CD4-positive, alpha-beta T cell treated with Interleukin-6 for 4 hours (primary cell): ENCODE measurements around the gene POMGNT1.

Experiments used
- DNase-seq: peaks from one replicate; pipeline ENCODE4 v3.0.0-alpha.2; 2020; ENCODE audit warnings: mixed read lengths

Gene POMGNT1

DNA sequence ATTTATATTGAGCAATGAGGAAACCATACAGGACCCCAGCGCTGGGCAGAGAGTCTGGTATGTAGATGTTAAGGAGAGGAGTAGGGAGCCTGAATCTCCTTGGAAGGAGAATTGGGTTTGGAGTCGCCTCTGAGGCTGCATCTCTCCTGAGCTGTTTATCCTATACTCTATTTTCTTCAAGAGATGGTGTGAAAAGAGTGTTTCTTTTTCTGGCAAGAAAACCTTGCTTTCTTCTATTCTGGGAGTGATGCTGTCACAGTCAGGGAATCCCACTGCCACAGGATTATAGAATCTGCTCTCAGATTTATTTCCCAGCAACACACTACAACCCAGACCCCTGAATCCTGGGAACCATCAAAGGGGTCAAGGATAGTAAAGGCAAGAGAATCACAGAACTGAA is 8.2 kb upstream of the POMGNT1 start:
- no peak for DNase-seq

GRCh38 chr1:46205791-46206190 is 7.6 kb upstream of the POMGNT1 start:
- no peak for DNase-seq

DNA sequence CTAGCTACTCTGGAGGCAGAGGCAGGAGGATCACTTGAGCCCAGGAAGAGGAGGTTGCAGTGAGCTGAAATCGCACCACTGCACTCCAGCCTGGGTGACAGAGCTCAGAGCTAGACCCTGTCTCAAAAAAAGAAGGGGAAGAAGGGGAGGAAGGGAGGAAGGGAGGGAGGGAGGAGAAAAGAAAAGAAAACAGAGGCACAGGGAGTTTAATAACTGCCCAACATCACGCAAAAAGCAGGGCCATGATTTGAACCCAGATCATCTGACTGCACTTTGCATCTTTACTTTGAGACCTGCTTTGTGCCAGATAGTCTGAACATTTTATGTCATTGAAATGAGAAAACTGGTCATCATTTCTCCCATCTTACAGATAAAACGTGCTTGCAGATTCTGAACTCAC is 6.9 kb upstream of the POMGNT1 start:
- no peak for DNase-seq

- DNase-seq: no peak
Measured at GRCh38 chr1:46204406-46204742, 6.1 kb upstream of the POMGNT1 start.

- DNase-seq: no peak
Measured at GRCh38 chr1:46203738-46204405, 5.6 kb upstream of the POMGNT1 start.

GRCh38 chr1:46199233-46199749 is 1.1 kb upstream of the POMGNT1 start:
- no peak for DNase-seq

DNA sequence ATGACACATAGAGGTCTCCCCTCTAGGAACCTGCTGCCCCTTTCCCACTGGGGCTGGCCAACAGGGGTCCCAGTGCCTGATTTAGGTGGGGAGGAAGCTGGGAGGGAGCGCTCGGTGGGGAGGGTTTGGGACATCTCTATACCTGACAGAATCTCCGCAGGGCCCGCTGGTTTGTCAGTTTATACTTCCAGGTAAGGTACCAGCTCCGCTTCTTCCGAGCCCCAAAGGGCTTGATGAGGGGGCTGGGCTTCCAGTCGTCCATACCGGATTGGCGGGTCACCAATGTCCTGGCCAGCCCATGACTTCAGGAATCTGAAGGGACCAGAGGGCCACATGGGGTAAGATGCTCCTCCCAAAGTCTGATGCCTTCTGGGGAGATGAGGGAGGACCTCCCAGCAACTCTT is 672 bp downstream of the POMGNT1 start:
- DNase-seq: no peak

DNA sequence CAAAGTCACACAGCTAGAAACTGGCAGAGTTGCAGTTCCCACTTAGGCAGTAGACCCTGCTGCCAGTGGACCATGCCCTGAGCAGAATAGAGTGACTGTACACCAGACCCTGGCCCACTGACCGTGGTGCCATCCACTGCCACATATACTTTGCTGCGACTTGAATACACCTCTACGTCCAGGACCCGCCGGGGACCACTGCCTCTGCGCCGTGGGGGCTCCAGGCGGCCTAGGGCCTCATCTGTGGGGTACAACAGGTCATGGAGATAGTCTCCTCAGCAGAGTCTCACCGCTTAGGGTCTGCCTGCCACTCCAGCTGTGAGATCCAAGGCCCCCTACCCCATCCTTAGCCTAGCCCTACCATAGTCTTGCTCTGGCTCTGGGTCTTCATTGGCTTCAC is 1.6 kb downstream of the POMGNT1 start:
- no peak for DNase-seq

- no peak for DNase-seq
Measured at GRCh38 chr1:46194641-46195193, 3.5 kb downstream of the POMGNT1 start.

DNA sequence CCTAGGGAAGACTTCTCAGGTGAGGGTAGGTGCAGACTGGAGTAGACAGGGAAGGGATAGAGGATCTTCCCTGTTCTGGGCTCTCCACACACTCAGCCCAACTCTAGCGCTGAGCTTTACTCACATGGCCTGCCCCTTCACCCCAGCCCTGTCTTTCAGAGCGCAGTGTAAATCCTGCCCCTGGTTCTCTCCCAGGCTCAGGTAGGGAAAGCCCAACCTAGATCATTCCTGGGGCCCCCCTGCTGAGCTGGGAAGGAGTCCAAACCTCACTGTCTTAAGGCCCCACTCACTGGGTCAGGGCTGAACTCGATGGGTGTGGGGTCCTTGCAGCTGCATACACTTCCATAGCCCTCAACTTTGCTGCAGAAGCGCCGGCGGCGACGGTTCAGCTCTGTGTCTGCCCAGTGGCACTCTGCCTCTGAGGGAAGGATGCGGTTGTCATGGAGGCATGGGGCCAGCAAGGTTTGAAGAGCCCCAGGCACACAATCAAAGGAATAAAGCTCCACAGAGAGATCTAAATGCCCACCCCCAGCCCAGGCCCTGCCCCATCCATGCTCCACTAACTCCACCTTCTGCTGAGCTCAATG is 4.2 kb downstream of the POMGNT1 start:
- no peak for DNase-seq

GRCh38 chr1:46193285-46193684 is 4.9 kb downstream of the POMGNT1 start:
- no peak for DNase-seq

- no peak for DNase-seq
Measured at GRCh38 chr1:46192171-46192570, 6.1 kb downstream of the POMGNT1 start.

DNA sequence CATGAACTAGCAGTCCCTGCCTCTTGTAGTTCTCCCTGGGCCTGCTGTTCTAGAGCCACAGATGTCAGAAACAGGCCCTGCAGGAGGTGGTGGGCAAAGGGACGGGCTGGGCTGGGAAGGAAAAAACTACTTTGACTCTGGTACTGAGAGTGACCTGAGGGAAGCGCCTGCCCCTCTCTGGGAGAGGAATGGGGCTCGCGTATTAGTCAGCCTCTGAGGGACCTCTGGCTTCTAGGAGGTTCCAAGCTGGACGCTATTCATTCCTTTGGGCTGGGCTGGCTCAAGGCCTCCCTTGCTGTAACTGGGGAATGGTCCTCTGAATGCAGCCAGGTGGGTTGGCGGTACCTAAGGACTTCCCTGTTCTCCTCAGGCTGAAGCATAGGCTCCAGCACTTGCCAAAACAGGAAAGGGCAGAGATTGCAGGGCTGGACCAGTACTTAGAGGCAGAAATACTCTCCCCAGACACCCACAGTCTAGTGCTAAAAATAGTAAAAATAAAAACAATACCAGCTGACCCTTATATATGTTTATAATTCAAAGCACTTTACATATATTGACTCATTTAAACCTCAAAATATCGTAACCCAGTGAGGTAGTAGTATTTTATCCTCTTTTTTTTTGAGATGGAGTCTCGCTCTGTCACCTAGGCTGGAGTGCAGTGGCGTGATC is 7.1 kb downstream of the POMGNT1 start:
- DNase-seq: no peak

- no peak for DNase-seq
Measured at GRCh38 chr1:46190539-46190938, 7.7 kb downstream of the POMGNT1 start.

DNA sequence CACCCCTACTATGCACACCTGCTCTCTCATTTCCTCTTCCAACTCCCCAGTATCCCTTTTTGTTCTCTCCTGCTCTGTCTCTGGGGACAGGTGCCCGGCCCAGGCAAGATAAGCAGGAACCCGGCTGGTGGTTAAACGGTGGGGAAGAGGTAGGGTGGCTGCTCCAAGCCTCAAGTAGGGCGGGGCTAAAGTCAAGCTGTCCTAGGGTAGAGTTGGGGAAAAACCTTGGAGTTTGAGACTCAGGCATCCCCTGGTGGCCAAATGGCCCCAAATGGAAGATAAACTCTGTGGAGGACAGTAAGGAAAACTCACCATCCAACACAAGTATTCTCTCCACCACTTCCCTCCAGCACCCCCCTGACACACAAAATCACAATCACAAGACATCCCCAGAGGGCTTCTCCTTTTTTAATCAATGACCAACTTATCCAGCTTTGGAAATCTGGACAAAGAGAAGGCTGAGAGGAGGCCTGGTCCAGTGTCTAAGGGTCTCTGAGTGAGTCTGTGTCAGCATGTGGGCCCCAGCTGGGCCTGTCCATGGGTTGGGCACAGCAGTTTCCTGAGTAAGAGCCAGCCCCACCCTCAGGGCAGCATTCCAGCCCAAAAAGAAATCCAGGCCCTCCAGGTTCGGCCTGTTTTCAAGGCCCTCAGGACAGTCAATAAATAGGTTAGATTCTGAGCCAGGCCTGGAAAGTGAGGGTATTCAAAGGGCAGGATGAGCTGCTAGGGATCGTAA is 9.8 kb downstream of the POMGNT1 start:
- DNase-seq: no peak

DNA sequence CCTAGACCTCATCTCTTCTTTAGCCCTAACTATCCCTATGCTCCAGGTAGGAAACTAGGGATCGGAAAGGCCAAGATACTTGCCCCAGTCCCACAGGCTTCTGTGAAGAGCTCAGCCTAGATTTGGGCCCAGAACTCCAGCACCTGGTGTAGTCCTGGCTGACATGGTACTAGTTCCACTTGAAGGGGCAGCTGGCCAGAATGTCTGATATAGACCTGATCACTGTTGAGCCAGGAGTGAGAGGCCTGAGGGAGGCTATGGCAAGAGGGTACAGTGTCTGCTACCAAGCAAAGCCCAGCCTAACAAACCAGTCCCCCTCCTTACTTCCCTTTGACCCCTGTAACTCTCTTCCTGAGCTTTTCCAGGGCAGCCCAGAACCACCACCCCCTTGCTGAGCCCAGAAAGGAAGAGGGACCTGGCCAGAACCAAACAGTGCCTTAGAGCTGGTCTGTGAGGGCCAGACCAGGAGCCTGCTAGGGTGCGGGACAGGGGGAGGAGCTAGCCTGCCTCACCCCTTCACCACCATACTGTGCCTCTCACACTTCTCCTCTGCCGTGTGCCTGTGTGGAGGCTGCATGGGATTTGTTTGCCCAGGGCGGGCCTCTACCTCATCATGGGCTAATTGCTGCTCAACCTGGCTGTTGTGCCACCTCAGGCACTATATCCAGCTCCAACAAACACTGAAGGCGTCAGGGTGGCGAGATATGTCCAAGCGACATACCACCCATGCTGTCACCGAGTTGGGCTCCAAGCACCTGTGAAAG is 10.9 kb downstream of the POMGNT1 start:
- DNase-seq: no peak

- DNase-seq: no peak
Measured at GRCh38 chr1:46186076-46186475, 12.2 kb downstream of the POMGNT1 start.

DNA sequence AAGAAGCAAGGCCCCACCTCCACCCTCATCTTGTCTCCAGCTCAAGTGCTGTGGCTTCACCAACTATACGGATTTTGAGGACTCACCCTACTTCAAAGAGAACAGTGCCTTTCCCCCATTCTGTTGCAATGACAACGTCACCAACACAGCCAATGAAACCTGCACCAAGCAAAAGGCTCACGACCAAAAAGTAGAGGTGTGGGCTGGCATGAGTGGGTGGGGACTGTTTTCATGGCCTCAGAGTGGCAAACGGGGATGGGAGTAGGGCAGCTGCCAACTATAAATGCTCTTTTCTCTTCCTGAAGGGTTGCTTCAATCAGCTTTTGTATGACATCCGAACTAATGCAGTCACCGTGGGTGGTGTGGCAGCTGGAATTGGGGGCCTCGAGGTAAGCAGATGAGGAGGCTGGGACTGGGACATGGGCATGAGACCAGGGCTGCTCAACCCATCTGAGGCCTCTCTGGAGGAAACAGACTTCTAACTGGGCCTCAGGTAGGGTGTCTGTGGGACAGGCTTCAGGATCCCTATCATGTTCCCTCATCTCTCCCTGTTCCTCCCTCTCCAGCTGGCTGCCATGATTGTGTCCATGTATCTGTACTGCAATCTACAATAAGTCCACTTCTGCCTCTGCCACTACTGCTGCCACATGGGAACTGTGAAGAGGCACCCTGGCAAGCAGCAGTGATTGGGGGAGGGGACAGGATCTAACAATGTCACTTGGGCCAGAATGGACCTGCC is 13.1 kb downstream of the POMGNT1 start:
- no peak for DNase-seq

- no peak for DNase-seq
Measured at GRCh38 chr1:46183926-46184557, 14.2 kb downstream of the POMGNT1 start.

GRCh38 chr1:46183079-46183847 is 15.0 kb downstream of the POMGNT1 start:
- no peak for DNase-seq
